ENCODE data around the gene BAHCC1.

GRCh38 chr17:81432941-81433340 lies 37.7 kb downstream of the BAHCC1 start:
- TF ChIP-seq CTCF (IDR thresholded peaks at IDR 0.05; ENCODE audit: low read depth, low read length, poor library complexity, severe bottlenecking): no peak
- no peak for TF ChIP-seq EZH2phosphoT487 (IDR thresholded peaks at IDR 0.05; ENCODE audit: borderline replicate concordance, low read length)
